H1 (cell line): ENCODE results near the gene SVIL. TPM values are rescaled to one million over a fixed set of nuclear protein-coding genes. Genes with fewer than 3 reads are reported as not detected.

ENCODE experiments used
- CTCF ChIA-PET: fragments of 300-600 bp; sonication (Branson Sonifier 250); formaldehyde crosslinking; loops from one replicate; lab custom pipeline; 2021; ENCODE audit not compliant: partially characterized antibody; lab: Charles Lee
- POLR2A ChIA-PET: fragments of 300-600 bp; sonication (Branson Sonifier 250); formaldehyde crosslinking; loops from one replicate; lab custom pipeline; 2021; ENCODE audit warnings: inconsistent platforms; ENCODE audit not compliant: partially characterized antibody; lab: Charles Lee
- DNase-seq, 2 experiments: peaks; one replicate each; pipeline versions ENCODE4 v3.0.0 to v3.0.0-alpha.2; 2010 to 2022; ENCODE audit warnings: low spot score in 2 of 2, low read depth in 1 of 2, mixed read lengths in 1 of 2
- FAIRE-seq: peaks from 2 replicates; lab custom pipeline; 2011; peaks lifted over from hg19 to GRCh38; lab: Jason Lieb, UNC
- H2AFZ ChIP-seq: 2 replicates; pipeline ENCODE4 v1.8.1; 2012; ENCODE audit warnings: low read length, inconsistent platforms
- H2AK5ac ChIP-seq: 2 replicates; pipeline ENCODE4 v1.6.1; 2013; ENCODE audit warnings: low read depth, low read length
- H2BK120ac ChIP-seq: replicated peaks from 2 replicates; pipeline ENCODE3; 2013; ENCODE audit warnings: low read depth, low read length, inconsistent platforms
- H2BK12ac ChIP-seq: 2 replicates; pipeline ENCODE4 v1.6.1; 2013; ENCODE audit warnings: low read depth, low read length
- H2BK15ac ChIP-seq: 2 replicates; pipeline ENCODE4 v1.6.1; 2013; ENCODE audit warnings: low read length
- H2BK20ac ChIP-seq: 2 replicates; pipeline ENCODE4 v1.6.1; 2013; ENCODE audit warnings: low read length
- H2BK5ac ChIP-seq: 2 replicates; pipeline ENCODE4 v1.6.1; 2013; ENCODE audit warnings: low read depth, low read length
- H3K14ac ChIP-seq: 2 replicates; pipeline ENCODE4 v1.6.1; 2013; ENCODE audit warnings: inconsistent platforms; ENCODE audit not compliant: insufficient read length
- H3K18ac ChIP-seq: 2 replicates; pipeline ENCODE4 v1.6.1; 2013; ENCODE audit warnings: low read length; ENCODE audit errors: extremely low read depth
- H3K23ac ChIP-seq: 2 replicates; pipeline ENCODE4 v1.6.1; 2013; ENCODE audit warnings: inconsistent platforms; ENCODE audit not compliant: insufficient read length
- H3K23me2 ChIP-seq: 2 replicates; pipeline ENCODE4 v1.6.1; 2013; ENCODE audit warnings: low read depth, low read length
- H3K27ac ChIP-seq: 2 replicates; pipeline ENCODE4 v1.6.1; 2011; ENCODE audit warnings: low read depth, low read length, inconsistent platforms
- H3K27me3 ChIP-seq, 4 experiments: replicated peaks in 1 of 4; 1 replicate in 1 of 4; 2 replicates in 3 of 4; pipeline versions ENCODE4 v1.6.1 to v1.8.1; 2011 to 2013; ENCODE audit warnings: low read length in 3 of 4, mild to moderate bottlenecking in 3 of 4, inconsistent platforms in 2 of 4, mixed read lengths in 2 of 4, moderate library complexity in 1 of 4; ENCODE audit not compliant: control insufficient read depth in 3 of 4, insufficient read depth in 3 of 4; ENCODE audit errors: extremely low read depth in 1 of 4
- H3K36me3 ChIP-seq, 4 experiments: 2 replicates each; pipeline versions ENCODE4 v1.6.1 to v1.8.1; 2011 to 2013; ENCODE audit warnings: mild to moderate bottlenecking in 4 of 4, low read length in 3 of 4, moderate library complexity in 2 of 4, control low read depth in 1 of 4, inconsistent platforms in 1 of 4; ENCODE audit not compliant: insufficient read depth in 4 of 4, control insufficient read depth in 2 of 4
- H3K4ac ChIP-seq: replicated peaks from 2 replicates; pipeline ENCODE3; 2013; ENCODE audit warnings: low read length, low read depth, mixed read lengths, inconsistent platforms; ENCODE audit not compliant: insufficient read length
- H3K4me1 ChIP-seq, 4 experiments: replicated peaks in 1 of 4; 1 replicate in 1 of 4; 2 replicates in 3 of 4; pipeline versions ENCODE4 v1.6.1 to v1.8.1; 2011 to 2013; ENCODE audit warnings: low read length in 3 of 4, inconsistent platforms in 2 of 4, mixed read lengths in 1 of 4; ENCODE audit not compliant: insufficient read depth in 4 of 4, control insufficient read depth in 3 of 4
- H3K4me2 ChIP-seq, 2 experiments: 2 replicates each; pipeline versions ENCODE4 v1.6.1 to v1.8.1; 2011 to 2013; ENCODE audit warnings: low read depth in 2 of 2, low read length in 2 of 2, control low read depth in 1 of 2, inconsistent platforms in 1 of 2, mild to moderate bottlenecking in 1 of 2; ENCODE audit not compliant: insufficient read depth in 1 of 2
- H3K4me3 ChIP-seq, 4 experiments: fragments of 200-600, 300-600 bp in 1 of 4; sonication (generic), shearing (Covaris generic), sonication (Bioruptor Twin) in 1 of 4; 2 replicates each; pipeline versions ENCODE4 v1.5.1 to v1.8.1; 2011 to 2016; ENCODE audit warnings: low read length in 4 of 4, low read depth in 3 of 4, control low read depth in 2 of 4, inconsistent platforms in 2 of 4, mild to moderate bottlenecking in 2 of 4, mixed read lengths in 1 of 4, moderate library complexity in 1 of 4; ENCODE audit not compliant: insufficient read depth in 2 of 4; ENCODE audit errors: extremely low read depth in 1 of 4
- H3K56ac ChIP-seq: replicated peaks from 2 replicates; pipeline ENCODE3; 2013; ENCODE audit warnings: low read depth, mild to moderate bottlenecking, mixed read lengths, low read length, inconsistent platforms; ENCODE audit not compliant: insufficient read length
- H3K79me1 ChIP-seq: 2 replicates; pipeline ENCODE4 v1.6.1; 2013; ENCODE audit warnings: low read depth, low read length, control low read depth
- H3K79me2 ChIP-seq, 2 experiments: 2 replicates each; pipeline versions ENCODE4 v1.6.1 to v1.8.1; 2012 to 2013; ENCODE audit warnings: low read length in 2 of 2, mild to moderate bottlenecking in 2 of 2, inconsistent platforms in 1 of 2; ENCODE audit not compliant: insufficient read depth in 2 of 2, control insufficient read depth in 1 of 2
- H3K9ac ChIP-seq, 4 experiments: replicated peaks in 1 of 4; 1 replicate in 1 of 4; 2 replicates in 3 of 4; pipeline versions ENCODE4 v1.6.1 to v1.8.1; 2011 to 2013; ENCODE audit warnings: low read depth in 3 of 4, low read length in 3 of 4, control low read depth in 2 of 4, mild to moderate bottlenecking in 2 of 4, moderate library complexity in 2 of 4, inconsistent platforms in 1 of 4; ENCODE audit errors: extremely low read depth in 1 of 4
- H3K9me3 ChIP-seq, 2 experiments: 2 replicates each; pipeline versions ENCODE4 v1.6.1 to v1.8.1; 2012 to 2013; ENCODE audit warnings: mild to moderate bottlenecking in 2 of 2, moderate library complexity in 2 of 2, control low read depth in 1 of 2, inconsistent platforms in 1 of 2, low read depth in 1 of 2, low read length in 1 of 2, mixed read lengths in 1 of 2; ENCODE audit not compliant: insufficient read depth in 2 of 2
- H4K20me1 ChIP-seq, 2 experiments: replicated peaks in 1 of 2; 2 replicates each; pipeline versions ENCODE3 to v1.8.1; 2011 to 2013; ENCODE audit warnings: inconsistent platforms in 2 of 2, low read length in 2 of 2, mild to moderate bottlenecking in 1 of 2; ENCODE audit not compliant: insufficient read depth in 2 of 2, control insufficient read depth in 1 of 2
- H4K5ac ChIP-seq: 2 replicates; pipeline ENCODE4 v1.6.1; 2013; ENCODE audit warnings: low read length, low read depth, mixed read lengths, inconsistent platforms; ENCODE audit not compliant: insufficient read length
- H4K8ac ChIP-seq: 2 replicates; pipeline ENCODE4 v1.8.0; 2013; ENCODE audit warnings: mild to moderate bottlenecking, moderate library complexity, low read length, inconsistent platforms; ENCODE audit not compliant: insufficient read depth; ENCODE audit errors: extremely low read depth
- H4K91ac ChIP-seq: replicated peaks from 2 replicates; pipeline ENCODE3; 2013; ENCODE audit warnings: low read length, mixed read lengths, inconsistent platforms; ENCODE audit not compliant: insufficient read length
- BRCA1 ChIP-seq: IDR thresholded peaks from 2 replicates; pipeline ENCODE4 v1.6.1; 2012; ENCODE audit warnings: low read depth, low read length, improper control_type of control experiment
- CHD1 ChIP-seq: IDR thresholded peaks from 2 replicates; pipeline ENCODE4 v1.6.1; 2012; ENCODE audit warnings: low read depth, low read length, improper control_type of control experiment
- EGR1 ChIP-seq: IDR thresholded peaks from 2 replicates; pipeline ENCODE4 v1.6.1; 2011; ENCODE audit warnings: low read depth, low read length, borderline replicate concordance
- HDAC6 ChIP-seq: IDR thresholded peaks from one replicate; pipeline ENCODE4 v1.7.1; 2012; ENCODE audit warnings: low read depth, mild to moderate bottlenecking, inconsistent platforms, low read length, moderate library complexity
- KDM4A ChIP-seq: IDR thresholded peaks from one replicate; pipeline ENCODE4 v1.7.1; 2012; ENCODE audit warnings: low read depth, mild to moderate bottlenecking, moderate library complexity, low read length, inconsistent platforms; ENCODE audit not compliant: severe bottlenecking
- KDM5A ChIP-seq: fragments of 200-600 bp; IDR thresholded peaks from 2 replicates; pipeline ENCODE4 v1.7.1; 2012; ENCODE audit warnings: mild to moderate bottlenecking, low read length, inconsistent platforms, mixed read lengths
- NRF1 ChIP-seq: IDR thresholded peaks from 2 replicates; pipeline ENCODE4 v1.6.1; 2011; ENCODE audit warnings: mild to moderate bottlenecking, low read depth, low read length, improper control_type of control experiment
- POLR2A ChIP-seq, 2 experiments: IDR thresholded peaks; 1 replicate in 1 of 2; 2 replicates in 1 of 2; pipeline ENCODE4 v1.6.1; 2011; ENCODE audit warnings: low read depth in 2 of 2, low read length in 2 of 2, mild to moderate bottlenecking in 2 of 2; ENCODE audit errors: control extremely low read depth in 1 of 2
- RAD21 ChIP-seq, 2 experiments: IDR thresholded peaks in 1 of 2; conservative IDR thresholded peaks in 1 of 2; 2 replicates each; pipeline ENCODE4 v1.6.1; 2011; ENCODE audit warnings: low read depth in 2 of 2, low read length in 2 of 2, improper control_type of control experiment in 1 of 2, inconsistent platforms in 1 of 2, mild to moderate bottlenecking in 1 of 2, moderate library complexity in 1 of 2
- SAP30 ChIP-seq: fragments of 300-600 bp; sonication (generic); IDR thresholded peaks from 2 replicates; pipeline ENCODE4 v1.7.1; 2012; ENCODE audit warnings: low read length, moderate library complexity, mild to moderate bottlenecking, inconsistent platforms; ENCODE audit not compliant: insufficient read depth, insufficient replicate concordance
- polyA plus RNA-seq, 7 experiments: library from polyadenylated mRNA; depleted of rRNA in 3 of 7; stranded (reverse) in 5 of 7; unstranded in 2 of 7; fragments of >200 nt in 5 of 7; fragments of 200-250 nt in 2 of 7; gene quantifications; 1 replicate in 5 of 7; 2 replicates in 1 of 7; 4 replicates in 1 of 7; pipeline versions ENCODE4 v1.2.1 to v1.2.3, GENCODE V29; 2011 to 2013; ENCODE audit warnings: missing spikeins in 2 of 7, mixed read lengths in 2 of 7
- total RNA-seq: library from RNA; stranded (reverse); fragmentation: NEBNext Ultra II Directional; extraction: Animal tissue kit (Norgen Biotek cat#: 25700); gene quantifications from 2 replicates; pipeline ENCODE4 v1.2.1, GENCODE V29; 2021
- TF ChIP-seq, protein P1 (sequence below): IDR thresholded peaks from 2 replicates; pipeline ENCODE4 v1.6.1; 2011; ENCODE audit warnings: low read length, improper control_type of control experiment
- TF ChIP-seq, protein P2 (sequence below): IDR thresholded peaks from 2 replicates; pipeline ENCODE4 v1.6.1; 2012; ENCODE audit warnings: low read length, inconsistent platforms

SVIL gene
- total and polyA plus RNA-seq, 2 of the 8 experiments (the other 6 are each of a cell fraction or from before 2014, with no cell fraction given): 4.7 to 15.4 TPM

DNA sequence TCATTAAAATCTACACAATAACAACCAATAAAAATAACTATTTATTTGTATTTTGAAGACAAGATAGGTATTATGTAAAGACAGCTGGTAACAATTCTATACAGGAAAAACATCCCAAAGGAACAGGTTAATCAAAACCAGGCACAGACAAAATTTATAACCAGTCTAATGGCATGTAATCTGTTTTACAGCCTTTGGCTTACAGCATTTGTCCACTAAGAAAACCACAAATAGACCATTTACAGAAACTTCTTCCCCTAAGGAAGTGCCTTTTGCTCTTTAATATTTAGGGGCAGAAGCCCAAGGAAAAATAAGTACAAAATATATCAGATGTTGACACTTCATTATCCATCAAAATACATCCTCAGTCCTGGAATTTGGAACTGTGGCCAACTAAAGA is 65.0 kb downstream of the SVIL start:
- Histone ChIP-seq H3K27ac (no peak overlapping the region), H3K36me3 (no peaks in the 10 kb centered on the region), H3K23ac (no peak overlapping the region), H3K9me3 (no peaks in the 10 kb centered on the region), H3K9ac (no peak overlapping the region), H2BK5ac (no peak overlapping the region), H2BK20ac (no peak overlapping the region), H3K79me2 (no peaks in the 10 kb centered on the region), H3K4me2 (no peak overlapping the region), H2BK15ac (no peak overlapping the region), H4K8ac (no peak overlapping the region), H2AFZ (no peak overlapping the region), H3K79me1 (no peaks in the 10 kb centered on the region), H3K23me2 (peaks cover 3% of the 10 kb centered on the region; the same call in 1 of the 2 replicates), H4K20me1 (no peaks in the 10 kb centered on the region), H3K14ac (no peak overlapping the region), H3K4me3 (no peak overlapping the region), H3K56ac (no peak overlapping the region), H4K5ac (no peak overlapping the region), H3K4ac (no peak overlapping the region), H3K18ac (no peak overlapping the region), H3K27me3 (no peaks in the 10 kb centered on the region), H4K91ac (no peak overlapping the region), H2BK12ac (no peak overlapping the region), H2BK120ac (no peak overlapping the region), H3K4me1 (peaks cover 0 to 9% (median 2%) of the 10 kb centered on the region in 4 experiments; a peak in 3 of 7 replicates), H2AK5ac (no peak overlapping the region)
- ChIA-PET CTCF (interaction anchor here (0.9 to 2.9 kb wide), 6 partner anchors 9 to 166 kb away, joined by 3 to 11 read pairs (median 3); no protein-coding TSS in a partner anchor), POLR2A (no interaction called here)
- FAIRE-seq: no peak
- TF ChIP-seq RAD21 (IDR thresholded peaks at IDR 0.05 in 1 of 2, conservative IDR thresholded peaks at IDR 0.05 in 1 of 2; ENCODE audit: low read depth in 2 of 2, low read length in 2 of 2) (no peak), POLR2A (IDR thresholded peaks at IDR 0.05; ENCODE audit: control extremely low read depth in 1 of 2, low read depth in 2 of 2, low read length in 2 of 2) (no peak), EGR1 (no peak), NRF1 (no peak), KDM4A (no peak), SAP30 (no peak), BRCA1 (no peak), CHD1 (no peak), KDM5A (no peak), HDAC6 (no peak)
- TF ChIP-seq, protein P1, sequence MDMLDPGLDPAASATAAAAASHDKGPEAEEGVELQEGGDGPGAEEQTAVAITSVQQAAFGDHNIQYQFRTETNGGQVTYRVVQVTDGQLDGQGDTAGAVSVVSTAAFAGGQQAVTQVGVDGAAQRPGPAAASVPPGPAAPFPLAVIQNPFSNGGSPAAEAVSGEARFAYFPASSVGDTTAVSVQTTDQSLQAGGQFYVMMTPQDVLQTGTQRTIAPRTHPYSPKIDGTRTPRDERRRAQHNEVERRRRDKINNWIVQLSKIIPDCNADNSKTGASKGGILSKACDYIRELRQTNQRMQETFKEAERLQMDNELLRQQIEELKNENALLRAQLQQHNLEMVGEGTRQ: no peak
- TF ChIP-seq, protein P2, sequence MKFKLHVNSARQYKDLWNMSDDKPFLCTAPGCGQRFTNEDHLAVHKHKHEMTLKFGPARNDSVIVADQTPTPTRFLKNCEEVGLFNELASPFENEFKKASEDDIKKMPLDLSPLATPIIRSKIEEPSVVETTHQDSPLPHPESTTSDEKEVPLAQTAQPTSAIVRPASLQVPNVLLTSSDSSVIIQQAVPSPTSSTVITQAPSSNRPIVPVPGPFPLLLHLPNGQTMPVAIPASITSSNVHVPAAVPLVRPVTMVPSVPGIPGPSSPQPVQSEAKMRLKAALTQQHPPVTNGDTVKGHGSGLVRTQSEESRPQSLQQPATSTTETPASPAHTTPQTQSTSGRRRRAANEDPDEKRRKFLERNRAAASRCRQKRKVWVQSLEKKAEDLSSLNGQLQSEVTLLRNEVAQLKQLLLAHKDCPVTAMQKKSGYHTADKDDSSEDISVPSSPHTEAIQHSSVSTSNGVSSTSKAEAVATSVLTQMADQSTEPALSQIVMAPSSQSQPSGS: no peak
- no peak for DNase-seq
